NCI-H187 treated with DMSO at 0.1 percent for 48 hours (cell line): ENCODE measurements around the gene COPS6.

ENCODE experiments used
- DNase-seq: peaks from one replicate; lab custom pipeline; 2025; lab: John Stamatoyannopoulos, UW

The COPS6 gene

DNA sequence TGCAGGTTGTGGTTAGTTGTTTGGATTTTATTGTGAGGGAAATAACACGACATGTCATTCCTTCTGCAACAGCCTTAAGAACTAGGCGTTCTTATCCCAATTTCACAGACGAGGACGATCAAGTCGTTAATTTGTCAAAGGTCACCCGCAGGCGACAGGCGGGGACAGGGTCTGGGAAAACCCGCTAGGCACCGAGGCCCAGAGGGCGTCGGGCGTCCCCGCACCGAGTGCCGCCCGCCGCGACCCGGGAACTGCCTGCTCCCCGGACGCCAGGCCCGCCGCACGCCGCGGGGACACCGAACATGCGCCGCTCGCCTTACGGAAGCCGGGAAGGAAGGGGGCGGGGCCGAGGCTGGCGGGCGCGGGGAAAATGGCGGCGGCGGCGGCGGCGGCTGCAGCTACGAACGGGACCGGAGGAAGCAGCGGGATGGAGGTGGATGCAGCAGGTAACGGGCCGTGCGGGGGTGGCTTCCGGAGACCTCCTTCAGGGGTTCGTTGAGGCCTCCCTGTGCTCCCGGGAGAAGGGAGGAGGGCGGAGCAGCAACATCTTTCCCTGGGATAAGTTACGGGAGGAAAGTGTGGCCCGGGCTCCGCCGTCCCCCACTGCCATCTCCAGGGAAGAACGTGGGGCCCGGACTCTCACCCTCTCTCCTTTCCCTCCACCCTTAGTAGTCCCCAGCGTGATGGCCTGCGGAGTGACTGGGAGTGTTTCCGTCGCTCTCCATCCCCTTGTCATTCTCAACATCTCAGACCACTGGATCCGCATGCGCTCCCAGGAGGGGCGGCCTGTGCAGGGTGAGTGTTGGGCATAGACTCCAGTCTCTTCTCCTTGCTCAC, at the start of gene COPS6:
COPS6 (plus strand) TSS at position 349 of the 837 bp plus-strand sequence; CDS start at position 371, 22 bp downstream.
- no peak for DNase-seq

GRCh38 chr7:100040575-100040974, 48.2 kb upstream of the COPS6 start:
- no peak for DNase-seq

- DNase-seq = no peak
Measured at GRCh38 chr7:100044718-100045117, 44.1 kb upstream of the COPS6 start.

GRCh38 chr7:100048680-100049079, 40.1 kb upstream of the COPS6 start:
- DNase-seq = no peak

DNA sequence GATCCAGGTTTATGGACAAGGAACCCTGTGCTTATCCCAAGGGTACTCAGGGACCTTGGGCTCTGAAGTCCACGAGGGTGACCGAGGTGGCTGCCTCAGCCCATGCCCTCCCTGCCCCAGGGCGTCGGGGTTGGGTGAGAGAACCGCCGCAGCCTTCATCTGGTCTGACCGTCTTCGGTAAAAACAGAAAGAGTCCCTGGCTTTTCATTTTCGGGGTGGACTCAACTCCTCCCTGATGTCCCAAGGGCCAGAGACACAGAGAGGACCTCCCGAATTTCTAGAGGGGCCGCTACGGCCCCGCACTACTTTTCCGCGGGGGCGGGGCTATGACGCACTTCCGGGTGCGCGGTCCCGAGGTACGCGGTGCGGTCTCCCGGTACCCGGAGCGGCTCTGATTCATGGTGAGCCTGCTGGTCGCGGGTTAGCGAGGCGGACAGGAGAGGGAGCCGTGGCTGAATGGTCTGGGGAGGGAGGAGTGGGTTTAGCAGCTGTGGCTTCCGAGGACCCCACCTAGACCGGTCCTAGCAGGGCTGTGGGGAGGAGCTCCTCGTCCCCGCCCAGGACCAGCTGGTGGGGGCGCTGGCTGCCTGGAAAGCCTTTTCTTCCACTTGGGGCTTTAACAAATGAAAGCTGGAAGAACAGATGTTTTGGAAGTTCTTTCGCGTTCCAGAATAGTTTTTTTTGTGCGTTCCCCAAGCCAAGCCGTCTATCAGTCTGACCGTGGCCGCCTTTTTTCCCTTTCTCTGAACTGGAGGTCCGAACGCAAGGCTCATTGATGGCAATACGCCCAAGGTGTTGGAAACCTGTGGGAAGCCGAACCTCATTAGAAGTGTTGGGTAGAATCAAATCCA, 39.1 kb upstream of the COPS6 start, which contains the start of gene ZSCAN21:
ZSCAN21 (plus strand) TSS at position 334 of the 851 bp plus-strand sequence. CDS start 7,233 bp downstream, outside the sequence.
- DNase-seq = peak; percentile 15

DNA sequence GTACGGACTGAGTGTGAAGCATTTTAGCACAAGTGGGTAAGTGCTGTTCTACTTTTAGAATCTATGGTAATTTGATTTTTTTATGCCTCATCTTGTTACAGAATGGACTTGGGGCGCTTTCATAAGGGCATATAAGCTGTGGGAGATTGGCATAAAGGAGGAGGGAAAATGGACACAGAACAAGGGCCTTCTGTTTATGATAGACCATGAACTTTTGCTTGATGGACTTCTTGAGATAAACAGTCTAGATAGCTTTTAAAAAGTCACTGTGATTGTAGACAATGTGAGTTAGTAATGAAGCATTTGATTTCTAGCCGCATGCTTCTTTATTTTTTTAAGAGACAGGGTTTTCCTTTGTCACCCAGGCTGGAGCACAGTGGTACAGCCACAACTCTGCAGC, 37.2 kb upstream of the COPS6 start:
- DNase-seq = no peak

GRCh38 chr7:100053215-100053614, 35.6 kb upstream of the COPS6 start:
- DNase-seq = no peak

DNA sequence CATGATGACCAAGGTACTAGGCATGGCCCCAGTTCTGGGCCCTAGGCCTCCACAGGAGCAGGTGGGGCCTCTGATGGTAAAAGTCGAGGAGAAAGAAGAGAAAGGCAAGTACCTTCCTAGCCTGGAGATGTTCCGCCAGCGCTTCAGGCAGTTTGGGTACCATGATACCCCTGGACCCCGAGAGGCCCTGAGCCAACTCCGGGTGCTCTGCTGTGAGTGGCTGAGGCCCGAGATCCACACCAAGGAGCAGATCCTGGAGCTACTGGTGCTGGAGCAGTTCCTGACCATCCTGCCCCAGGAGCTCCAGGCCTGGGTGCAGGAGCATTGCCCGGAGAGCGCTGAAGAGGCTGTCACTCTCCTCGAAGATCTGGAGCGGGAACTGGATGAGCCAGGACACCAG, 31.8 kb upstream of the COPS6 start:
- no peak for DNase-seq

DNA sequence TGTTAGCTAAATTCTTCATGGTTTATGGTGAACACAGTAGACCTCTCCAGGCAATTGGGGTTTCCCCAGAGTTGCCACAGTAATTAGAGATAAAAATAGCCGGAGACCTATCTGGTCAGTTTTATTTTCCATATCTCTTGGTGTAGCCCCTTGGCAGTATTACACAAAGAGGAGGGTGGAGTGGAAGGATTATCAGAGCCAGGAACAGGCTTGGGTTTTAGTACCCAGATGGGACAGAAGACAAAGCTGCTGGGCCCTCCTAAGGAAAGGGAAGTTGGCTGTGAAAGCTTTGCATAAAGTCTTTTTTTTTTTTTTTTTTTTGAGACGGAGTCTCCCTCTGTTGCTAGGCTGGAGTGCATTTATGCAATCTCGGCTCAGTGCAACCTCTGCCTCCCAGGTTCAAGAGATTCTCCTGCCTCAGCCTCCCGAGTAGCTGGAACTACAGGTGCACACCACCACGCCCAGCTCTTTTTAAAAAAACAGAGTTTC, 29.5 kb upstream of the COPS6 start:
- no peak for DNase-seq

DNA sequence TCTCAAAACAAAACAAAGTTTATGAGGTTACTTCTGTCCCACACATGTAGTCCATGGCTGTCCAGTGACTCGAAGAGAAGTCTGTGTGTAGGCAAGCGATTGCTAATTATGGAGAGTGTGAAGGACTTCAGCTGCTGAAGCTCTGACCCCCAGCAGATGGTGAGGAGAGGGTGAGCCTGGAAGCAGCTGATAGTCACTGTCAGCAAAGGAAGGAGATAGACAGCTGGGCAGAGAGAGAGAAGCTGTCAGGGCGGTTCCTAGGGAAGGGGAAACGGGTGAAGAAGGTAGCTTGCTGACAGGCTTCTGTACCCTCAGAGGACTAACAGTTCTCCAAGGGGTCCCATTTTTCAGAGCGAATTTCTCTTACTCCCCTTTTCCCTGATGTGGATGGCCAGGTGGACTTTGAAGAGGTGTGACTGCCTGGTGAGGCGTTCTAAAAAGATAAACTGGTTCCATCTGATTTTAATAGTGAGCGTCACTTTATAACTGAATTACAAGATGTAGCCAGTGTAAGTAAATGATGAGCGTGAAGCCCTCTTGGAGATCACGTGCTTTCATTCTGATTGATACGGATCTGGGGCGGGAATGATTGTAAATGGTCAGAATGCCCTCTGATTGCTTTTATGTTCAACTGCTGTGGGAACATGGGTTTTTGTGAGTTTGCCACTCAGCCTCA, 27.1 kb upstream of the COPS6 start:
- DNase-seq = no peak

DNA sequence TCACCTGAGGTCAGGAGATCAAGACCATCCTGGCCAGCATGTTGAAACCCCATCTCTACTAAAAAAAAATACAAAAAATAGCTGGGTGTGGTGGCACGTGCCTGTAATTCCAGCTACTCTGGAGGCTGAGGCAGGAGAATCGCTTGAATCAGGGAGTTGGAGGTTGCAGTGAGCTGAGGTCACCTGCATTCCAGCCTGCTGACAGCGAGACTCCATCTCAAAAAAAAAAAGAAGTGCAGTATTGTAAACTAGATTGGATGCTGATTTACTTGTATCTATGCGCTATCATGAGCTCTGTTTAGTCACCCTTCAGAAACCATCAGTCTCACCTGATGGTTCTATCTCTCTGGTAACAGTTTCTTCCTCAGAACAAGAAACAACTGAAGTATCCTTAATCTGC, 25.4 kb upstream of the COPS6 start:
- DNase-seq = no peak

- DNase-seq = no peak
Measured at GRCh38 chr7:100064162-100064561, 24.6 kb upstream of the COPS6 start.

DNA sequence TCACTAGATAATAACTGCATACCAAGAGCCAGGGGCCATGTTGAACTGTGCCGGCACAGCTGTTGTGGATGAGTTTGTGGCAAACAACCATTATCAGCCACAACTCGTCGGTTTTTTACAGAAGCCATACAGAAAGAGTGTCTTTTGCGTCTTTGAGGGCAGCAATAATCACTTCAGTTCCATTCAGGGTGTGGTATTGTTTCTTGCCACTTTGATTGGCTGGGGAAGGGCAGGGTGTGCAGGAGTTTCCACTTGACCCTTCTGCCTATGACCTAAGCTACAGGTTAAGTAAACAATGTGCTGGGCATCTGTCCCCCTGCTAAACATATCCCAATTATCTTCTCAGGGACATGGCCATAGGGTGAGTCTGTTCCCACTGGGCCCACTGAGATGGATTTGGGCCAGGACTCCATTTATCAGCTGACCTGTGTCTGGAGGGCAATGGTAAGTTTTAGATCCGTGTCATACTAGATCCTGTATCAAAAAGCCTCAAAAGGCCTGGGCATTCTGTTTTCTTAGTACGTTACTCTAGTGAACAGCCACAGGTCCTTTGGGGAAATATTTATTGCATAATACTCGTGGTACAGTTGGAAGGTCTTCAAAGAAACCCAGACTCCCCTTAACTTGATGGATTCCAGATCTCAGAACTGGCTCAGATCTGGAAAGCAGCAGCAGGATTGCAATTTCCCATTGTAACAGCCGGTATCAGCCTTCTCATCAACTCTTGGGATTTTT, 23.1 kb upstream of the COPS6 start:
- no peak for DNase-seq

- DNase-seq = no peak
Measured at GRCh38 chr7:100066953-100067352, 21.8 kb upstream of the COPS6 start.

GRCh38 chr7:100069991-100070390, 18.8 kb upstream of the COPS6 start:
- no peak for DNase-seq

DNA sequence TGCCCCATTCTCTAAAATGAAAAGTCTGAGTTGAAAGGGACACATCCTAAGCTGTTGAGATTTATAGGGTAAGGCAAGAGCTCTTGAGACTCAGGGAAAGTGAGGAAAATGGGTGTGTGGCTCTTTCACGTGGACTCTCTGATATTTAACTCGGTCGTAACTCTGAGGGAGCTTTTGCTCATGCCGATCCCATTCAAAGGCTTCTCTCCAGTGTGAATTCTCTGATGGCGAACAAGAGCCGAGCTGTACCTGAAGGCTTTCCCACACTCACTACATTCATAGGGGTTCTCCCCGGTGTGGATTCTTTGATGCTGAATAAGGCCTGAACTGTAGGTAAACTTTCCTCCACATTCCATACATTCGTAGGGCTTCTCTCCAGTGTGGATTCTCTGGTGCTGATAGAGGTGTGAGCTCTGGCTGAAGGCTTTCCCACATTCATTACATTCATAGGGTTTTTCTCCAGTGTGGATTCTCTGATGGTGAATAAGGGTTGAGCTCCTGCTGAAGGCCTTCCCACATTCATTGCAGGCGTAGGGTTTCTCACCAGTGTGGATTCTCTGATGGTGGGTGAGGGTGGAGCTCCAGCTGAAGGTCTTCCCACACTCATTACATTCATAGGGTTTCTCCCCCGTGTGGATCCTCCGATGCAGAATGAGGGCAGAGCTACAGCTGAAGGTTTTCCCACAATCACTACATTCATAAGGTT, 17.6 kb upstream of the COPS6 start:
- DNase-seq = no peak

- DNase-seq = no peak
Measured at GRCh38 chr7:100072462-100072861, 16.3 kb upstream of the COPS6 start.

GRCh38 chr7:100074841-100075240, 13.9 kb upstream of the COPS6 start:
- DNase-seq = no peak

DNA sequence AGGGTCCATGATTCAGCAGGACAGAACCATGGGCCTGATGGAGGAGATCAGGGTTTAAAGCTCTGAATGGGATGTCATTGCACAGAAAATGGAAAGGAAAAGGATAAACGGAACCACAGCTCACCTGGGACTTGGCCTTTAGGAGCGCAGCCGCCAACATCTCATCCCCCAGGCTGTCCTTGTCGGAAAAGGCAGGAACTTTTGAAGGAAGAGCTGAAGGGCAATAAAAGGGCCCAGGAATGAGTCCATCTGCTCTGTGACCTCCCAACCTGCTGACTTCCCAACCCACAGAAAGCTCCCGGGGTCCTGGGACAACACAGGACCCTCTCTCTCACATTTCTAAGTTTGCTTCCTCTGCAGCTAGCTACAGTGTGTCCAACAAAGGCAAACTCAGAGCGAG, 13.4 kb upstream of the COPS6 start:
- DNase-seq = no peak

DNA sequence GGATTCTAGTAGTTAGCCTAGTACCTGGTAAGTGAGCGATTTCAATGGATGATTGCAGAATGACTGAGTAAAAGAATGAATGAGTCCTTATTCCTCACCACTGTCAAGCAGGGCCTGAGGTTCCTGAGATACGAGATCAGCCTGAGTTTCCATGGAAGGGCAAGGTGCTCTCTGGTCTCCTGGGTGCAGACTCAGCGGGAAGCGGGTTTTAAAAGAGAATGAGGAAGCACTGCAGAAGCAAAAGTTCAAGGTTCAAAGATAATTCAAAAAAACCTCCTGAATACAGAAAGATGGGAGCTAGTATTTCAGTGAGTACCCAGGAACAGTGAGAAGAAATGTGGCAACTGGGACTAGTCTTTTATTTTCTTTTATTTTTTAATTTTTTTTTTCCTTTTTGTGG, 11.6 kb upstream of the COPS6 start:
- no peak for DNase-seq

GRCh38 chr7:100079024-100079560, 9.7 kb upstream of the COPS6 start:
- no peak for DNase-seq
